ENCODE results near the gene C16orf54. TPM values are rescaled to one million over a fixed set of nuclear protein-coding genes. Genes with fewer than 3 reads are reported as not detected.
"Not testable (repeated sequence)": the region's sequence is repeated elsewhere in the genome, so short reads cannot be mapped to it uniquely, and the experiment has no call there.

The C16orf54 gene
- total RNA-seq, 1 experiment from 2014 or later, result not detected

DNA sequence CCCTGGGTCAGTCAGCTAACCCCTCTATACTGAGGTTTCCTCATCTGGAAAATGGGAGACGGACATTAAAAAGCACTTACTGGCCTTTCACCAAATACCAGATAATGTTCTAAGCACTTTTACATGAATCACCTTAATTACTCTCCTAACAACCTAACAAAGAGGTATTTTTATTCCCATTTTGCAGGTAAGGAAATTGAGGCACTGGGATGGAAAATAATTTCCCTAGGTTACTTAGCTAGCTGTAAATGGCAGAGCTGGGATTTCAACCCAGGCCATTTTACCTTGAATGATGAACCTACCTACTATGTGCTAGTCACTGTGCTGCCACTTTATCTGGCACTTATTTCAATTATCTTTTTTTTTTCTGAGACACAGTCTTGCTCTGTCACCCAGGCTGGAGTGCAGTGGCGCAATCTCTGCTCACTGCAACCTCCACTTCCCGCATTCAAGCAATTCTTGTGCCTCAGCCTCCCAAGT lies 48.5 kb upstream of the C16orf54 start:
- H3K27me3 Mint-ChIP-seq (ENCODE audit: low read depth), result peaks cover 1% of the 10 kb centered on the region; the same call in 1 of the 2 replicates
- H3K4me1 Mint-ChIP-seq, result peaks cover 20 to 25% of the 10 kb centered on the region in 2 experiments
- no peak overlapping the region for H4K5ac ChIP-seq (ENCODE audit: insufficient read length, low read depth, low read length)
- H3K79me1 ChIP-seq (ENCODE audit: insufficient read depth, low read depth, low read length, poor library complexity, severe bottlenecking), result peaks cover 7% of the 10 kb centered on the region
- H4K8ac ChIP-seq (replicated peaks; ENCODE audit: insufficient read length, low read depth, low read length), result no peak overlapping the region
- H3K9ac ChIP-seq (ENCODE audit: extremely low read depth, insufficient read length, low read length), result no peak overlapping the region
- no peak overlapping the region for H3T11ph ChIP-seq (ENCODE audit: low read length)
- no peak overlapping the region for H2BK5ac ChIP-seq (ENCODE audit: insufficient read length, low read length)
- no peak overlapping the region for H2AFZ ChIP-seq (ENCODE audit: low read length)
- no peak overlapping the region for H3K4ac ChIP-seq (ENCODE audit: low read depth, low read length)
- H4K20me1 ChIP-seq (ENCODE audit: control insufficient read depth, insufficient read depth, insufficient read length), result no peaks in the 10 kb centered on the region
- no peak overlapping the region for H3K18ac ChIP-seq (ENCODE audit: insufficient read length, low read depth, low read length)
- no CpG with 5 or more reads among the region's 3 CpGs for WGBS (ENCODE audit: extremely low coverage, insufficient read length, low lambda C conversion rate)
- no peak overlapping the region for H4K91ac ChIP-seq (ENCODE audit: insufficient read length, low read depth, low read length)
- H3K36me3 Mint-ChIP-seq (ENCODE audit: insufficient read depth in 1 of 3, low read depth in 3 of 3), result peaks cover 36 to 68% (median 53%) of the 10 kb centered on the region in 3 experiments
- no peaks in the 10 kb centered on the region for H3K9me3 Mint-ChIP-seq
- DNase-seq, result no peak
- no peaks in the 10 kb centered on the region for H3K9me3 ChIP-seq (ENCODE audit: control insufficient read depth, low read depth, low read length)
- no peaks in the 10 kb centered on the region; the same call in 1 of the 2 replicates for H3K4me1 ChIP-seq (ENCODE audit: insufficient read depth, low read length)
- no peak overlapping the region for H3K4me2 ChIP-seq (ENCODE audit: insufficient read depth, insufficient read length, low read length)
- H3K56ac ChIP-seq (ENCODE audit: insufficient read length, low read depth, low read length), result no peak overlapping the region
- no peak overlapping the region for H3K27ac ChIP-seq (ENCODE audit: insufficient read length, low read depth, low read length)
- TF ChIP-seq, protein P1, sequence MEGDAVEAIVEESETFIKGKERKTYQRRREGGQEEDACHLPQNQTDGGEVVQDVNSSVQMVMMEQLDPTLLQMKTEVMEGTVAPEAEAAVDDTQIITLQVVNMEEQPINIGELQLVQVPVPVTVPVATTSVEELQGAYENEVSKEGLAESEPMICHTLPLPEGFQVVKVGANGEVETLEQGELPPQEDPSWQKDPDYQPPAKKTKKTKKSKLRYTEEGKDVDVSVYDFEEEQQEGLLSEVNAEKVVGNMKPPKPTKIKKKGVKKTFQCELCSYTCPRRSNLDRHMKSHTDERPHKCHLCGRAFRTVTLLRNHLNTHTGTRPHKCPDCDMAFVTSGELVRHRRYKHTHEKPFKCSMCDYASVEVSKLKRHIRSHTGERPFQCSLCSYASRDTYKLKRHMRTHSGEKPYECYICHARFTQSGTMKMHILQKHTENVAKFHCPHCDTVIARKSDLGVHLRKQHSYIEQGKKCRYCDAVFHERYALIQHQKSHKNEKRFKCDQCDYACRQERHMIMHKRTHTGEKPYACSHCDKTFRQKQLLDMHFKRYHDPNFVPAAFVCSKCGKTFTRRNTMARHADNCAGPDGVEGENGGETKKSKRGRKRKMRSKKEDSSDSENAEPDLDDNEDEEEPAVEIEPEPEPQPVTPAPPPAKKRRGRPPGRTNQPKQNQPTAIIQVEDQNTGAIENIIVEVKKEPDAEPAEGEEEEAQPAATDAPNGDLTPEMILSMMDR (conservative IDR thresholded peaks at IDR 0.05), result no peak
- no peak overlapping the region for H3K23ac ChIP-seq (ENCODE audit: insufficient read length, low read depth, low read length)
- no peak overlapping the region for H3K27ac Mint-ChIP-seq
- no peak overlapping the region for H2AK5ac ChIP-seq (ENCODE audit: insufficient read length, low read length)
- H2BK120ac ChIP-seq (ENCODE audit: low read depth, low read length, poor library complexity, severe bottlenecking), result no peak overlapping the region
- no peak overlapping the region for H3K4me3 Mint-ChIP-seq
- no peak overlapping the region for H2BK20ac ChIP-seq (ENCODE audit: low read depth, low read length, poor library complexity, severe bottlenecking)
- no peak overlapping the region for H3K14ac ChIP-seq (ENCODE audit: insufficient read depth, low read length)
- no peaks in the 10 kb centered on the region for H3K27me3 ChIP-seq (ENCODE audit: insufficient read depth, low read length)
- peaks cover 5% of the 10 kb centered on the region for H3K23me2 ChIP-seq (ENCODE audit: insufficient read length, low read depth, low read length, poor library complexity, severe bottlenecking)
- no peak overlapping the region for H2BK12ac ChIP-seq (ENCODE audit: insufficient read length, low read depth, low read length)
- no peak overlapping the region for H2BK15ac ChIP-seq (ENCODE audit: low read depth, low read length)
- peaks cover 36% of the 10 kb centered on the region for H3K79me2 ChIP-seq (ENCODE audit: insufficient read depth, low read length)

DNA sequence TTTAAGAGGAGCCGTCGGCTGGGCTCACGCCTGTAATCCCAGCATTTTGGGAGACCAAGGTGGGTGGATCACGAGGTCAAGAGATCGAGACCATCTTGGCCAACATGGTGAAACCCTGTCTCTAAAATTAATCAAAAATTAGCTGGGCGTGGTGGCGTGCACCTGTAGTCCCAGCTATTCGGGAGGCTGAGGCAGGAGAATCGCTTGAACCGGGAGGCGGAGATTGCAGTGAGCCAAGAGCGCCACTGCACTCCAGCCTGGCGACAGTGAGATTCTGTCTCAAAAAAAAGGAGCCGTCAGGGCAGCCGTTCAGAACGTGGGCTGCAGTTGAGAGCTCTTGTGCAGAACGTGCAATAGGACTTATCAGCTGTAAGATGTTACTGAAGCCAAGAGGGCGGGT lies 47.4 kb upstream of the C16orf54 start:
- H3K27me3 Mint-ChIP-seq (ENCODE audit: low read depth); H4K5ac ChIP-seq (ENCODE audit: insufficient read length, low read depth, low read length); H3K27ac ChIP-seq (ENCODE audit: insufficient read length, low read depth, low read length); DNase-seq; H3K79me1 ChIP-seq (ENCODE audit: insufficient read depth, low read depth, low read length, poor library complexity, severe bottlenecking); H3K18ac ChIP-seq (ENCODE audit: insufficient read length, low read depth, low read length); H4K91ac ChIP-seq (ENCODE audit: insufficient read length, low read depth, low read length); H3T11ph ChIP-seq (ENCODE audit: low read length); H2AK5ac ChIP-seq (ENCODE audit: insufficient read length, low read length); H2BK15ac ChIP-seq (ENCODE audit: low read depth, low read length); H3K23me2 ChIP-seq (ENCODE audit: insufficient read length, low read depth, low read length, poor library complexity, severe bottlenecking); H2AFZ ChIP-seq (ENCODE audit: low read length); H3K9me3 ChIP-seq (ENCODE audit: control insufficient read depth, low read depth, low read length); H2BK120ac ChIP-seq (ENCODE audit: low read depth, low read length, poor library complexity, severe bottlenecking); H4K20me1 ChIP-seq (ENCODE audit: control insufficient read depth, insufficient read depth, insufficient read length); H3K4ac ChIP-seq (ENCODE audit: low read depth, low read length); H3K4me2 ChIP-seq (ENCODE audit: insufficient read depth, insufficient read length, low read length); H3K9me3 Mint-ChIP-seq; H2BK12ac ChIP-seq (ENCODE audit: insufficient read length, low read depth, low read length); H4K8ac ChIP-seq (replicated peaks; ENCODE audit: insufficient read length, low read depth, low read length); H3K14ac ChIP-seq (ENCODE audit: insufficient read depth, low read length); H2BK20ac ChIP-seq (ENCODE audit: low read depth, low read length, poor library complexity, severe bottlenecking); H3K23ac ChIP-seq (ENCODE audit: insufficient read length, low read depth, low read length); H3K4me1 ChIP-seq (ENCODE audit: insufficient read depth, low read length); H3K56ac ChIP-seq (ENCODE audit: insufficient read length, low read depth, low read length); H2BK5ac ChIP-seq (ENCODE audit: insufficient read length, low read length); H3K27me3 ChIP-seq (ENCODE audit: insufficient read depth, low read length); H3K9ac ChIP-seq (ENCODE audit: extremely low read depth, insufficient read length, low read length): not testable (repeated sequence)
- H3K27ac Mint-ChIP-seq, result peak overlapping the region in 1 of 3 experiments; percentile 31; a peak in 1 of 7 replicates
- peaks cover 26 to 57% (median 42%) of the 10 kb centered on the region in 3 experiments; a peak in 6 of 7 replicates for H3K36me3 Mint-ChIP-seq (ENCODE audit: insufficient read depth in 1 of 3, low read depth in 3 of 3)
- H3K4me3 Mint-ChIP-seq, result peak overlapping the region in 1 of 2 experiments; percentile 53; a peak in 1 of 5 replicates
- peaks cover 36% of the 10 kb centered on the region for H3K79me2 ChIP-seq (ENCODE audit: insufficient read depth, low read length)
- H3K4me1 Mint-ChIP-seq, result peaks cover 20 to 25% of the 10 kb centered on the region in 2 experiments
- WGBS (ENCODE audit: extremely low coverage, insufficient read length, low lambda C conversion rate), result no CpG with 5 or more reads among the region's 18 CpGs

Data from H9 (cell line).